Fibroblast of skin of left biceps (primary cell): ENCODE measurements around the gene ZP4.

ENCODE experiments used
- DNase-seq, 2 experiments: peaks; one replicate each; pipeline ENCODE4 v3.0.0-alpha.2; 2013; ENCODE audit warnings: low read depth in 2 of 2

Gene ZP4, protein sequence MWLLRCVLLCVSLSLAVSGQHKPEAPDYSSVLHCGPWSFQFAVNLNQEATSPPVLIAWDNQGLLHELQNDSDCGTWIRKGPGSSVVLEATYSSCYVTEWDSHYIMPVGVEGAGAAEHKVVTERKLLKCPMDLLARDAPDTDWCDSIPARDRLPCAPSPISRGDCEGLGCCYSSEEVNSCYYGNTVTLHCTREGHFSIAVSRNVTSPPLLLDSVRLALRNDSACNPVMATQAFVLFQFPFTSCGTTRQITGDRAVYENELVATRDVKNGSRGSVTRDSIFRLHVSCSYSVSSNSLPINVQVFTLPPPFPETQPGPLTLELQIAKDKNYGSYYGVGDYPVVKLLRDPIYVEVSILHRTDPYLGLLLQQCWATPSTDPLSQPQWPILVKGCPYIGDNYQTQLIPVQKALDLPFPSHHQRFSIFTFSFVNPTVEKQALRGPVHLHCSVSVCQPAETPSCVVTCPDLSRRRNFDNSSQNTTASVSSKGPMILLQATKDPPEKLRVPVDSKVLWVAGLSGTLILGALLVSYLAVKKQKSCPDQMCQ

DNA sequence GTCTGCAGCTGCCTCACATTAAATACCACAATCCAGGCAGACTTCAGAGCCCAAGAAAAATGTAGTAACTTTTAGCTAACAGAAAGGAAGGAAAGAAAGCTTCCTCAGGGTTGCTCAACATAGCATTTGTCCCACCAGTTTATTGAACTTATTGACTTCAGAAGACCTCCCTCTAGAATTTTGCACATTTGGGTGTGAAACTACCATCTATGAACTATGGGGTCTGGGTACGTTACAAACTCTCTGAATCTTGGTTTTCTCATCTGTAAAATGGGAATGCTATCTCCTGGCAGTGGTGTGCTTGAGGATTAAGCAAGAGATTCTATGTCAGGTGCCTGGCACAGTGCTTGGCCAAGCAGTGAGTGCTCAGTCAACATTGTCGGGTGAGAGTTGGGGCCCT, at the start of gene ZP4:
Gene ZP4, minus strand, starts transcription at position 101 of the 400 bp plus-strand sequence. CDS start 287 bp downstream, outside the sequence.
- no peak for DNase-seq

DNA sequence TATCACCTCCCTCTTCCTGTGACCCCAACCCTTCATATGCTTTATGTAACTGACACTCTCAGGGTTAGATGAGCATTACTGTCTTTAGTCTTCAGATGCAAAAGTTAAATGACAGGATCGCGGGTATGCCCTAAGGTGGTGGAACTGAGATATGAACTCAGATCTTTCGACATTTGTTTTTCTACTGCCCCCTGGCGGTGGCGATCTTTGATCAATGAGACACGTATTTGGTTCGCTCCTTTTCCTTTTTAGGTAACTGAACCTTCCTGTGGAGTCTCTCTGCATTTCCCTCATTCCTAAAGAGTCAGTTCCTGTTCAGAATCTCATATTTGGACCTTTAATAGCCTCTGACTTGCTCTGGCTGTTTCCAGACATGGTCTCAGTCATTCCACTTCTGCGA, 47.8 kb upstream of the ZP4 start:
- DNase-seq, result no peak

DNA sequence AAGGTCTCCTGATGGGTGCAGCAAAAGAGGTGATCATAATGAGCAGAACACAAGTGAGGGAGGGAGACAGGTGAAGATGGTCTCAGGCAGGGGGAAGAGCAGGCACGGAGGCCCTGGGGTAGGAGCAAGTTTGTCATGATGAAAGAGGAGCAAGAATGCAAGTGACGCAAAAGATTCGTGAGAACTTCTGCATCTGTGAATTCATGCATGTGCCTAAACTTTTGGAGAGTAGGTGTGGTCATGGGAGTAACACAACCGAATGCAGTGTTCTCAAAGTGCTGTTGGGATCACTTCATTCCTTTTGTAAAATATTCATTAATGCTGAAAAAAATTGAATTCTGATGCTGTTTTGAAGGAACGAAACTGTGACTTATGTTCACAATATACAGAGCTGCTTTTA, 47.3 kb upstream of the ZP4 start:
- no peak for DNase-seq

DNA sequence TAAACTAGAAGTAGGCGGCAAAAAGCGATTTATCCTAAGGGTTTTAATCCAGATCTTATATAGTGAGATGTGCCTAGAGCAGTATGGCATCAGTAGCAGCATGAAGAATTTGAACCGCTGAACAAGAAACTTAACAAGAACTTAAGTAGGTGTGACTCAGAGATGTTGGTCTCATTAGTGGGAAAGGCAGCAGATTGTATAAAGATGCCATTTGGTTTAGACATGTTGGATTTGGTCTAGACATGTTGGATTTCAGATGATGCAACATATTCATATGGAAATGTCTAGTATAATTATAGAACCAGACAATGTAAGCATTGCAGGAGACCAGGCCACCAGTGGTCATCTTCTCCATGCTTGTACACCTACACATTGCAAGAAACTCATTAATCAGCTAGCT, 42.1 kb upstream of the ZP4 start:
- no peak for DNase-seq

DNA sequence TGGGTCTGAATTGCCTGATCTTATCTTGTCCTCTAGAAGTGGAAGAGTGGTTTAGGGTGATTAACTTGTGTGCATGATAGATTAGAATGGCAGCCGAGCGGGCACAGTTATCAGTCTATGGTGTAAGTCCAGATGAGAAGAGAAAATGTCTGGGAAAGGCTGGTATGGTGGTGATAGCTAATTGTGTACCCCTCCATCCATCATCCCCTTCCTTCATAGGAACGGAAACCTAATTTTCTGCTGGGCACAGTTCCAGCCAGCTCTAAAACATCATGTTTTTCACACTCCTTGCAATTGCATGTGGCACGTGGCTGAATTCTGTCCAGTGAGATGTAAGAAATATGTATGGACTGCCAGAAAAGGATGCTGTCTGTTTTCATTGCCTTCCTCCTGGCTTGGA, 40.9 kb upstream of the ZP4 start:
- DNase-seq, result no peak

DNA sequence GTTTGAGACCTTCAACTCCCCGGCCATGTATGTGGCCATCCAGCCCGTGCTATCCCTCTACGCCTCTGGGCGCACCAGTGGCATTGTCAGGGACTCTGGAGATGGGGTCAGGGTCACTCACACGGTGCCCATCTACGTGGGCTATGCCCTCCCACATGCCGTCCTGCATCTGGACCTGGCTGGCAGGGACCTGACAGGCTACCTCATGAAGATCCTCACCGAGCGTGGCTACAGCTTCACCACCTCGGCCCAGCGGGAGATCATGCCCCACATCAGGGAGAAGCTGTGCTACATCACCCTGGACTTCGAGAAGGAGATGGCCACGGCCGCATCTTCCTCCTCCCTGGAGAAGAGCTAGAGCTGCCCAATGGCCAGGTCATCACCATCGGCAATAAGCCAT, 36.5 kb upstream of the ZP4 start:
- no peak for DNase-seq

DNA sequence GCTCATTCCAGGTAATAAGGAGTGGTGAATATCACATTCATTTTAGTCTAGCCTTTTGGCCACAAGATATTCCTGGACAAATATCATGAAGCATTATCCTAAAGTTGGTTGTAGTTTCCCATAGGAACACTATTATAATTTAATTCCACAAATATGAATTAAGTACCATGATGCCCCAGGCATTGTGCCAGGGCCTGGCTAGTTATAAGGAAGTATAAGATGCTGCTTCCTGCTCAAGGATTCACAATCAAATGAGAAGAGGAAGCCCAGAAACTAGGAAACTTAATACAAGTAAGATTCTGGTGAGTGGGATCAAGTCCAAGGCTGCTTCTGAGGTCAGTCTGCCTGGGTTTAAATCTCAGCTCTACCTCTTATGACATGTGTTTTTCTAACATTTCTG, 30.6 kb upstream of the ZP4 start:
- no peak for DNase-seq

DNA sequence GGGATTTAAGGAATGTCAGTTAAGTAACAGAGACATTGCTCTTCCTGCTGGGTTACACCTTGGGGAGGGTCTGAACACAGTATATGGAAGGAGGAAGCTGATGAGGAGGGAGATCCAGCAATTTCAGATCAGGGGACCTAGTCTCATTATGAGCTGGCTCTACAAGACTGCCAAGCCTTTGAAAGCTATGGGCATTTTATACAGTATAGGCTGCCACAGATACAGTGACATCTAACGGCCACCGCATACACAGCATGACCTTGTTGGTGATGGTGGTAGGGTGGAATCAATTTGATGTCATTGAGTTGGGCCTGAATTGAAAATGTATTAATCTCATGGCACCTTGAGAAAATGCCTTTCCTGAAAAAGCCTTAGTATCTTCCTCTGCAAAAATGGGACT, 22.6 kb upstream of the ZP4 start:
- no peak for DNase-seq

DNA sequence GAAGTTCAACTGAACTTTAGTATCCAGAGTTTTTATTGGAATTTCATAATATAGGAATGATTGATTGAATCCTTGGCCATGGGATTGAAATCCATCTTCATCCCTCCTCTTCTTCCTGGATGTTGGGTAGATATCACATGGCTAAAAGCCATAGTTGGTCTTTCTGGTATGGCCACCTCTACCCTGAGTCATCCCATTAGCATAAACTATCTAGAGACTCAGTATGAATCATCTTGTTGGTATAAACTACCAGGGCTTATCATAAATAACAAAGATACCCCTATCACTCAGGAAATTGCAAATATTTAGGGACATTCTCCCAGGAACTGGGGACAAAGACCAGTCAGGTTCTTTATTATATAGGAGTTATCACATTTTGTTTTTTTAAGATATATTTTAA, 21.2 kb upstream of the ZP4 start:
- DNase-seq, result no peak

DNA sequence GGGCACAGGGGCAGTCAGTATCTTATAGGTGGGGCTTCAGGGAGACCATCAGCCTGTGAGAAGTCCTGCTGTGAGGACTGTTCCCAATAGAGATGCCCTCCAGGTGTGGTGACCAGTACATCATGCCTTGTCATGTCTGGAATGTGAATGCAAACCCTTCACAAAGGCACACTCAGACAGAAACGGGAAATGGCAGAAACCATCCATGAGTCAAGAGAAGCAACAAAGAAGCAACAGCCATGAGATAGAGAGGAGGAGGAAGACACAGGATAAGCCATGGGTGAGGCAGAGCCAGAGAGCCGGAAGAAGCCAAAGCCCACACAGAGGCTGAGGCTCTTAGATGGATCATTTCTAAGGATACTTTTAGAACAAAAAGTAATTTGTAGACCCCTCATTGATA, 20.1 kb upstream of the ZP4 start:
- DNase-seq, result no peak

DNA sequence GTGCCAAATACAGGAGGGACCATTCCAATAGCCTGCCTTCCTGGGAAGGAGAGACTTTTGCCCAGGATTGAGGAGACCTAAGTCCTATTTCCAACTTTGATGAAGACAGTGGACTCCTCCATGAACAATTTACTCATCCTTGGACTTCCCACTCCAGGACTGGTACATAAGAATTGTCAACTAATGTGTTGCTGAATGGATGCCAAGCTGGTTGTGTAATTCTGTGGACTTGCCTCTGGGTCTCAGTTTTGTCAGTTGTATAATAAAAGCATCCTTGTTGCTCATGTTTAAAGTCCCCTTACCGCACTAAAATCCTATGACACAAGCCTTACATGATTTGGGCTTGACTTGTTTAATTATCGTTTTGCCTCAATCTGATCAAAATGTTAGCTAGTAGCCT, 13.2 kb upstream of the ZP4 start:
- no peak for DNase-seq

DNA sequence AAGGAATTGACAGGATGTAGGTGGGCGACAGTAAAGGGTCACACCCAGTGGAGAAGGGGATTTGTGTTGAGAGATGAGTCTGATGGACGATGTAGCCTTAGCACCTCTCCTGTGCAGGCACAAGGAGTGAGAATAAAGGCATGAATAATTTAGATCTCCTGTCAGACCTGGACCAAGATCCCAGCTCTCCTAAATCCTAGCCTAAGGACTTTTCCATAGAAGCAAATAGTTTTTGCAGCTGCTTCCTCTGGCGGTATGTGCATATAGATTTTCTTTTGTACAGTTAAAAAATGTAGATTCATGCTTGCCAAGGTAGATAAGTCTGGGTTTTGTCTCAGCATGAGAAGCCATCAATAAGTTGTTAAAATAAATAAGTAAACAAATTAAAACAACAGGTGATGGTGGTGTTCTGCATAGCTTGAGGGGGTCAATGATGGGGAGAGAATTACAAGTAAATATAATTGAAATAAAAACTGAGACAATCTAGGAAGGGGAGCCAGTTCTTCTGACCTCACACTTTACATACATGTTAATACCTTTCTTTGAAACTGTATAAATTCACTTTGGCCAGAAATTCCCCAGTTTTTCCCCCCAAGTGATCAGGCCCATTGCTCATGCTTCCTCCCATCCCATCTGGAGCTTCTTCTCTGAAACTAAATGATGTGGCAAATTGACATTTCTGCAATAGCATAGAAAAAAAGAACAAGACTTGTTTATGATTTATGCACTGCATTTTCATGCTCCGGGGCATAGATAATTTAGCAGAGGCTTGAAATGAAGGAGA, 12.4 kb upstream of the ZP4 start:
- no peak for DNase-seq

DNA sequence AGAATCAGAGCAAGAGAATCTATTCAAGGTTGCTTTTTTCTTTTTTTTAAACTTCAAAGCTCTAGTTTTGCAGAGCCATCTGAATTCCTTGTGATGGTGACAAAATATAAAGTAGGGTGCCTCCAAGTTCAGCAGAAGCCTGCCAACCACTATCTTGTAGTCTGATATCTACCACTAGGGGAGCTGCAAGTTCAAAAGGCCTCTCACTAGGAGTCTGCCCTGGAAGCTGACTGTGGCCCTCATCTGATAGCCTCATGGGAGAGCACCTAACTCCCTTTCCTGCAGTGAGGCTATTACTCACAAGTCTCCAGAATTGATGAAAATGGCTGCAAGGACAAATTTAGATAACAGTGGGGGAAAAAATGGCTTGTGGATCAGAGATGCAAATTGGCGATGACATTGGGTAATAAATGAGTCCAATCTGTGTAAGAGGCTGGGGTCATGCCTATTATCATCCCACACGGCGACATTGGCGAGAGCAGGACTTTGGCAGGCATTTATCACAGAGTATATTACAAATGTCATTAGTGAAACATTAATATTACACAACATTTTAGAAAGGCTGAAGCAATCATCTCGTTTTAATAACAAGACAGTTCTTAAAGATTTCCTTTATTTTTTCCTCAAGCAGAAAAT, 10.7 kb upstream of the ZP4 start:
- DNase-seq, result no peak

DNA sequence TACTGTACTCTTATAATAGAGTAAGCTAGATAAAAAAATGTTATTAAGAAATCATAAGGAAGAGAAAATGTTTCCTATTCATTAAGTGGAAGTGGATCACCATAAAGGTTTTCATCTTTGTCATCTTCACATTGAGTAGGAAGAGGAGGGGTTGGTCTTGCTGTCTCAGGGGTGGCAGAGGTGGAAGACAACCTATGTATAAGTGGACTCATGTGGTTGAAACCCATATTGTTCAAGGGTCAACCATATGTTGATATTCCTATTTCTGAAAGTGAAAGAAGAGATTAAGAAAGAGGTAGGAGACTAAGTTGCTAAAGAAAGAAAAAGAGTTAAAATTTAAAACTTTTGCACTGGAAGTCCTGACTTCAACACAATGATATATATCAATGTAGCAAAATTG, 4.9 kb upstream of the ZP4 start:
- no peak for DNase-seq

DNA sequence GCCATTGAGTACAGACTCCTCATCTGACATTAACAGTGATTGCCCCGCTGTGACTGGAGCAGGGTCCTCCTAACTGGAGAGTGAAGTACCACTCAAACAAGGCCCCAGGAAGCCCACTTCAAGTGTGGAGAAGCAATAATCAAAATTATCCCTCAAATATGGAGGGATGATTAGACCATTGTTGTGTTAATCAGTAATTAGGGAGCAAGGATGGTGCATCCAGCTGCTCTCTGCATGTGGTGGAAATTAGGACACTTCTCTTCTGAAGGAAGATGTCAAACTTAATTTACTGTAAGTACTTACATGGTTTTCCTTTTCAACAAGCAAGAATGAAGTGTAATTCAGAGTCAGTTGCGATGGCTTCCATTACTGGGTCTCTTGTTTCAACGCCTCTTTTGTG, 3.4 kb upstream of the ZP4 start:
- no peak for DNase-seq

DNA sequence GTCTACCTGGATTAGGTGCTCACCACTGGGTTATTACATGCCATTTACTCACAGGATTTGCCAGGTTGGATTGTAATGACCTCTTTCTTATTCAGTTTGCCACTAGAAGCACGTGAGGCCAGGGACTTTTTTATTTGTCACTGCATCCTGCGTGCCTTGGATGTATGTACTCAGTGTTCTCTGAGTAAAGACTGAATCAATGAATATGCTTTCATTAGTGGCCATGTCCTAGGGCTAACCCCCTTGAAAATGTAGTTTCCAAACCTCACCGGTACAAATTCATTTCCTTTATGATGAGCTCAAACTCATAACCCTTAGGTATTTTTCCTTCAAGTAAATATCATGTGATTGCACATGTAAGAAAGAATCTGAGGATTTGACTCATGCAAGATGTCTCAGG, 1.3 kb upstream of the ZP4 start:
- no peak for DNase-seq

DNA sequence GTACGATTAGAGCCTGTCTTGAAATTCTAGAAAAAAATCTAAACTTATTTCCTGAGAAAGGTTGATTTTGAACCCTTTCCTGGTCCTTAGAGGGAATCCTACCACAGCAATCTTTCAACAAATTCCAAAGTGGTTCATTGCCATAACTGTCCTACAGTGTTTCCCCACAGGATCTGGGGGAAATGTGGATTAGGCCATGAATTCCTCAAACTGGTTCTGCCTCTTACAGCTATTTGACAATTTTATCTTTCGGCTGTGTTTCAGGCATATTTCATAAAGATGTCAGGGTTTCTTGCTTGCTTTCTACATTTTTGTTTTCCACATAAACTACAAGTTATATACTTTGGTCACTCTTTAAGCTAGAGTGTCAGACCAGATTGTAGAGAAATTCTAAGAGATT, 544 bp upstream of the ZP4 start:
- DNase-seq, result no peak

DNA sequence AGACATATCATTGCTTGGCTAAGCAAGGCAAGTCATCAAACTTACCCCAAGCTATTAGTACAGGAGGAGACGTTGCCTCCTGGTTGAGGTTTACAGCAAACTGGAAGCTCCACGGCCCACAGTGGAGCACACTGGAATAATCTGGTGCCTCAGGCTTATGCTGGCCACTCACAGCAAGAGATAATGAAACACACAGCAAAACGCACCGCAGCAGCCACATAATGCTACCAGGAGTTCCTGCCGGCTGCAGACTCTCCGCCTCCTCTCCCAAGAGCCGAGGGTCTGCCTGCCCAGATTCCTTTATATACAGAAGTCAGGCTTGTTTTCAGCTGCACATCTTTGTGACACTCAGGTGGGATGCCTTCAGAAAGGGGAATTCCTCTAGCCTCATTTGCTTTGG, 306 bp downstream of the ZP4 start:
- DNase-seq, result no peak

DNA sequence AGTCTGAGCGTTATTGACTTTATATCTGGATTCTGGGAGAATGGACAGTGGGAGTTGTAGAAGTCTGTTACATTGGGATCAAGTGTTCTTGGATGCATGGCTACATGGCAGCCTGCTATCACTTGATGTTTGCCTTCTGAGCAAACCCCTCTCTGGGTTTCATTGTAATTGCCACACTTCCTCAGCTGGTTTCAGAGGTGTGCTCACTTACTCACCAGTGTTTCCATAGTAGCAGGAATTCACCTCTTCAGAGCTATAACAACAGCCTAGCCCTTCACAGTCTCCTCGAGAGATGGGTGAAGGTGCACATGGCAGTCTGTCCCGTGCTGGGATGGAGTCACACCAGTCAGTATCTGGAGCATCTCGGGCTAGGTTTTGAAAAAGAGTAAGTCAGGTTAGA, 2.6 kb downstream of the ZP4 start:
- DNase-seq, result no peak

DNA sequence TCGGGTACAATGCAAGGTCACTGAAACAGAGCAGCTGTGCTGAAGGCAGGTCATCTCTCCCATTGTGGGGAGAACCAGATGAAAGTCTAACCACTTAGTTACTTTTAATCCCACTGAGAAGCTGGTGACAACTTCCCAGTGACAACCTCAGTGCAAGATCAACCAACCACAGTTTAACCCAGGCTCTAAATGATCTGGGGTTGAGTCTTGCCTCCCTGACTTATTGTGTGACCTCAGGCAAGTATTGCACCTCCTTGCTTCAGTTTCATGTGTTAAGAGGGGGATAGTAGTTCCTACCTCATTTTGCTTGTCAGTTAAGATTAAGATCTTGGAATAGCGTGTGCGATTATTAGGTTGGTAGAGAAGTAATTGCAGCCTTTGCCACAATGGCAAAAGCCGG, 3.2 kb downstream of the ZP4 start:
- DNase-seq, result no peak

DNA sequence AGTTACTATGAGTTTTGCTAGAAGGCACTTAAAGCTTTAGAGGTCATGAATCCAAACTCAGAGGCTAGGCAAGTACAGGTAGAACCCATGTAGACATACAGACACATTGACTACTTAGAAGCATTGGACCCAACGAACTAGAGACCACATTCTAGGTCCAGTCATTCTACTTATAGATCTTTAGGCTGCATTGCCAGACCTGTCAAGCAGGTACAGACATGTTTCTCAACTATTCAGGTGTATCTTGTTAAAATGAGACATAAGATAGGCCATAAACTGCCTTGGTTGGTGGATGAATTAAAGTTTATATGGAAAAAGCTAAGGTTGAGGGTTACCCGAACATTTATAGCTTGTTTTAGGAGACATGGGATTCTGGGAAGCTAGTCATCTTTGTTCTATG, 6.5 kb downstream of the ZP4 start:
- DNase-seq, result no peak

DNA sequence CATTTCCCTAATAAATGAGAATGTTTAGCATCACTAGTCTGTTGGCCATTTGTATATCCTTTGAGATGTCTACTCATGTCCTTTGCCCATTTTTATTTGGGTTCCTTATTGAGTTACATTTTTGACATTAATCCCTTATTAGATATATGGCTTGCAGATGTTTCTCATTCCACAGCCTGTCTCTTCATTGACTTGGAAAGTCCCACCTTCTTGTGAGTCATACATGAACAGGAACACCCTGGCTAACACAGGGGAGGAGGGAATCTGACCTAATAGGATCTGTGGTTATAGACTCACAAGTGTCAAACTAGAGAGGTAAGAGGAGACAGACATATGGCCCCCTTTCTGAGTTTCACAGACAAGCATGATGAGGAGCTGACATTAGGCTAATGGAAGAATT, 11.5 kb downstream of the ZP4 start:
- peak; percentile 40 to 55 for DNase-seq

DNA sequence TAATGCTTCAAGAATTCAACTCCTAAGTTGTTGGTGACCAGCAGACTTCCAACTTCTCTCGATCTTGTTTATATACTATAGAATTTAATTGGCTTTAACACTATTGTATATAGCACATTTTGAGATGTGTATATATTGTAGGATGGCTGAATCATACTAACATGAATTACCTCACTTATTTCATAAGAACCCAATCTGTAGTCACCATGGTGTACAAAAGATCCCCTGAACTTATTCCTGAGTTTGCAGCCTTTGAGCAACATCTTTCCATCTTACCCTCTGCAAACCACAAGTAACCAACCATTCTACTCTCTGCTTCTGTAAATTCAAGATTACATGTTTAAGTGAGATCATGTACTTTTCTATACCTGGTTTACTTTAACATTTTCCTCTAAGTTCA, 12.3 kb downstream of the ZP4 start:
- DNase-seq, result no peak
